Measurements from ENCODE around the gene G6PC3.
"Not testable (repeated sequence)": the region's sequence is repeated elsewhere in the genome, so short reads cannot be mapped to it uniquely, and the experiment has no call there.

The G6PC3 gene

GRCh38 chr17:44110011-44110686, 39.6 kb downstream of the G6PC3 start:
- DNase-seq, result no peak

GRCh38 chr17:44110823-44111633, 40.5 kb downstream of the G6PC3 start:
- DNase-seq, result peak; percentile 95

- DNase-seq, result no peak
These were observed 41.2 kb downstream of the G6PC3 start for GRCh38 chr17:44111777-44112176.

- no peak for DNase-seq
These were observed 42.0 kb downstream of the G6PC3 start for GRCh38 chr17:44112284-44113280.

GRCh38 chr17:44113382-44113781, 42.8 kb downstream of the G6PC3 start:
- no peak for DNase-seq

GRCh38 chr17:44113868-44114840, 43.6 kb downstream of the G6PC3 start:
- DNase-seq, result no peak

- DNase-seq, result peak; percentile 58
These were observed 45.3 kb downstream of the G6PC3 start for GRCh38 chr17:44115585-44116415.

GRCh38 chr17:44117351-44117750, 46.8 kb downstream of the G6PC3 start:
- DNase-seq, result no peak

- DNase-seq, result no peak
These were observed 48.0 kb downstream of the G6PC3 start for GRCh38 chr17:44118427-44119050.

GRCh38 chr17:44119062-44119461, 48.5 kb downstream of the G6PC3 start:
- DNase-seq, result no peak

- DNase-seq, result no peak
These were observed 49.3 kb downstream of the G6PC3 start for GRCh38 chr17:44119798-44120197.

GRCh38 chr17:44120281-44120680, 49.7 kb downstream of the G6PC3 start:
- not testable (repeated sequence) for DNase-seq

GRCh38 chr17:44120851-44121605, 50.5 kb downstream of the G6PC3 start:
- no peak for DNase-seq

GRCh38 chr17:44121997-44122815, 51.7 kb downstream of the G6PC3 start:
- no peak for DNase-seq

GRCh38 chr17:44122816-44123355, 52.4 kb downstream of the G6PC3 start:
- DNase-seq, result no peak

- DNase-seq, result peak; percentile 97
These were observed 53.0 kb downstream of the G6PC3 start, which contains the start of gene HDAC5 for GRCh38 chr17:44123356-44124117. Gene HDAC5 (minus strand): TSS chr17:44123641. CDS start chr17:44117515, 6,126 bp downstream.

- DNase-seq, result no peak
These were observed 53.5 kb downstream of the G6PC3 start for GRCh38 chr17:44124118-44124438.

Measured in hematopoietic multipotent progenitor cell treated with erythropoietin and hydrocortisone succinate and interleukin-3 and kit ligand, for 4 days (in vitro differentiated cells).